Mammary epithelial cell (primary cell): ENCODE data around the gene DAND5.

Experiments
- EZH2 ChIP-seq: IDR thresholded peaks from 2 replicates; pipeline ENCODE4 v1.6.1; 2012; ENCODE audit warnings: low read length, inconsistent platforms, borderline replicate concordance
- TF ChIP-seq, protein P1 (sequence below), 2 donors: IDR thresholded peaks in 1 of 2; conservative IDR thresholded peaks in 1 of 2; 2 replicates each; pipeline ENCODE4 v1.5.1; 2011 to 2012; ENCODE audit warnings: inconsistent platforms in 2 of 2, low read length in 2 of 2, mild to moderate bottlenecking in 2 of 2, control low read depth in 1 of 2, low read depth in 1 of 2; ENCODE audit not compliant: insufficient read depth in 1 of 2; ENCODE audit errors: extremely low read depth in 1 of 2

DNA sequence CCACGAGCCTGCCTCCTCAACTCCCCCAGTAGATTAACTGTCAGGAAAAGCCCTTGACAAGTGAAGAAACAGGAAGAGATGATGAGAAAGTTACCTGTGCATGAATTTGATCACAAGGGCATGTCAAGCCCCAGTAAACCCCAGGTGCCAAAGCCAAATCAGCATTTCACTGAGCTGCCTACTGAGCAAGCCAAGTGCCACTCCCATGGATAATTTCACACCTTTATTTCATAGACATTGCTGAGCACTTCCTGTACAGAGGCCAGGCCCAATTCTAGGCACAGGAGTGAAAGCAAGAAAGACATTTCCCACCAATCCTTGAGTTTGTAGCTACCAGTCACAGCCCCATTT is 14.8 kb upstream of the DAND5 start:
- TF ChIP-seq, protein P1, sequence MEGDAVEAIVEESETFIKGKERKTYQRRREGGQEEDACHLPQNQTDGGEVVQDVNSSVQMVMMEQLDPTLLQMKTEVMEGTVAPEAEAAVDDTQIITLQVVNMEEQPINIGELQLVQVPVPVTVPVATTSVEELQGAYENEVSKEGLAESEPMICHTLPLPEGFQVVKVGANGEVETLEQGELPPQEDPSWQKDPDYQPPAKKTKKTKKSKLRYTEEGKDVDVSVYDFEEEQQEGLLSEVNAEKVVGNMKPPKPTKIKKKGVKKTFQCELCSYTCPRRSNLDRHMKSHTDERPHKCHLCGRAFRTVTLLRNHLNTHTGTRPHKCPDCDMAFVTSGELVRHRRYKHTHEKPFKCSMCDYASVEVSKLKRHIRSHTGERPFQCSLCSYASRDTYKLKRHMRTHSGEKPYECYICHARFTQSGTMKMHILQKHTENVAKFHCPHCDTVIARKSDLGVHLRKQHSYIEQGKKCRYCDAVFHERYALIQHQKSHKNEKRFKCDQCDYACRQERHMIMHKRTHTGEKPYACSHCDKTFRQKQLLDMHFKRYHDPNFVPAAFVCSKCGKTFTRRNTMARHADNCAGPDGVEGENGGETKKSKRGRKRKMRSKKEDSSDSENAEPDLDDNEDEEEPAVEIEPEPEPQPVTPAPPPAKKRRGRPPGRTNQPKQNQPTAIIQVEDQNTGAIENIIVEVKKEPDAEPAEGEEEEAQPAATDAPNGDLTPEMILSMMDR (conservative IDR thresholded peaks at IDR 0.05 in 1 of 2, IDR thresholded peaks at IDR 0.05 in 1 of 2; ENCODE audit: extremely low read depth in 1 of 2, insufficient read depth in 1 of 2, low read depth in 1 of 2, low read length in 2 of 2): no peak
- TF ChIP-seq EZH2: no peak
